GM13976 (cell line): ENCODE measurements around the gene LPP.

Source experiments
- DNase-seq: peaks from one replicate; pipeline ENCODE4 v3.0.0; 2012; ENCODE audit warnings: low spot score
- CTCF ChIP-seq: IDR thresholded peaks from 2 replicates; pipeline ENCODE4 v1.5.1; 2012; ENCODE audit warnings: borderline replicate concordance, mild to moderate bottlenecking; ENCODE audit not compliant: insufficient read depth; ENCODE audit errors: extremely low read depth, missing control alignments, control extremely low read depth
- in situ Hi-C: fragments of 300-500 bp; cut with MboI; formaldehyde crosslinking; loops from one replicate; pipeline ENCODE4 v1.12.0; 2022; ENCODE audit warnings: low sequenced_read_pairs, mixed read lengths, inconsistent platforms; ENCODE audit not compliant: unreplicated experiment

The LPP gene

GRCh38 chr3:188287339-188287738, 133.4 kb downstream of the LPP start:
- no peak for DNase-seq
- in situ Hi-C loops, result no loop called here
- no peak for TF ChIP-seq CTCF

GRCh38 chr3:188287762-188288505, 134.0 kb downstream of the LPP start:
- TF ChIP-seq CTCF, result no peak
- no peak for DNase-seq
- in situ Hi-C loops, result no loop called here

DNA sequence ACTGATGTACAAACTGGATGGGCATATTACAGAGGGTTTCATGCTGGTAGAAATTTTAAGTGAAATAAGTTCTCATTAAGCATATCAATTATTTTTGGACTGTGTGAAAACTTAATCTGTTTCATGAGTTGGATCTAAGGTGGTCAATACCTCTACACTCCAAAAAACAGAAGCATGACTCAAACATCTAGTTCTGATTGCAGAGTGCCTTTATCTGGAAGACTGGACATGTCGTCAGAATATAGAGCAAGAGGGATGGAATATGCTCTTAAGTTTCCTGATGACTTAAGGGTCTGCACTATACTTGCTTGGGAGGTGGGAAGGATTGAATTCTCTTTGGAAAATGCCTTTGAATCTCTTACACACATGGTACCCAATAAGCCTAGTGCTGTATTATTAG, 138.3 kb downstream of the LPP start:
- TF ChIP-seq CTCF, result no peak
- in situ Hi-C loops, result no loop called here
- DNase-seq, result no peak

- TF ChIP-seq CTCF, result no peak
- in situ Hi-C loops, result no loop called here
- DNase-seq, result no peak
Observed at GRCh38 chr3:188292827-188293226, 138.9 kb downstream of the LPP start.

- in situ Hi-C loops, result no loop called here
- no peak for DNase-seq
- no peak for TF ChIP-seq CTCF
Observed at GRCh38 chr3:188294113-188294512, 140.2 kb downstream of the LPP start.

DNA sequence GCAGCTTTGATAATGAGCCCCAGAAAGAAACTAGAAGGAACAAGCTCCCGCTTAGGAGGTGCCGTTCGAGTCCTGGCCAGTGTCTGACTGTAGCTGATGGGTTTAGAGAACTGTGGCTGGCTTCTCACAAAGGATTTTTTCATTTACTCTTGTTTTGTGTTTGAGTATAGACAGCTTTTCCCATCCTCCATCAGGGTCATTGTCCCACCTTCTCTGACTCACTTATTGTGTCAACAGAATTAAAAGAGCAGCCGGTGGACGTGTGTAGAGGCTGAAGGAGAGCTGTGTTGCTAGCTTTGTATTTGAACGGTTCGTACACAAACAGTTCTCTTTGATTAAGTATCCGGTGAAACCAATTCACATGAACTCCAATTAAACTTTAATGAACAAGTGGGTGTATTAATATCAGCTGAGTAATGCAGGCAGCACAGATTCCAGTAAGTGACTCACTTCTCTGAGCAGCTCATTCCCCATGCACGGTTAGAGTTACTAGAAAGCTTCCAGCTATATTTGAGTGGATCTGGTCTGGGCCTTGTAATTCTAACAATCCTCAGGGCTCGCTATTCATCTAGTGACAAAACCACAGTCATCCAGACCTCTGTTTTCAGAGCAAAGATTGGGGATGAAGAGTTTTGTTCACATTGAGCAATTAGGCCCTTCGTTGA, 141.0 kb downstream of the LPP start:
- in situ Hi-C loops, result no loop called here
- no peak for DNase-seq
- TF ChIP-seq CTCF, result no peak

DNA sequence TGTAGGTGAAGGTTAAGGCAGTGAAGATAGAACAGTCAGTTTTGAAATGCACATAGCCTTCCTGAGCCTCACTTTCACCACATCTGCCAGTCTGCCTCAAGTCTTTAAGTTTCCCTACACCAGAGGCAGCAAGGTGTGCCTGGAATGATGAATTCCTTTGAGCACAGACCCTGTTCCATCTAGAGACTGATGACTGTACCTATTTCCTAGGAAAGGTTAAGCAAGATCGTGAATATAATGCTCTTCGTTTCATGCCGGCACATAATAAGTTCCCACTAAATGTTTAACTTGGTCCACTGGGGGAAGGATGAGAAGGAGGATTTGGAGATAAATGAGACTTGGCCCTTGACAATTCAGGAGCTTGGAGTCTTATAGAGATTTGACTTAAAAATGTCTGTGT, 141.9 kb downstream of the LPP start:
- in situ Hi-C loops, result no loop called here
- DNase-seq, result no peak
- TF ChIP-seq CTCF, result no peak
